PC-3 (cell line): ENCODE measurements around the gene IL20RA. TPM values are rescaled to one million over a fixed set of nuclear protein-coding genes. Genes with fewer than 3 reads are reported as not detected.

Experiments used
- ATAC-seq: fragments of 200-7000 bp; cut with Tn5 transposase; 2 replicates; pipeline ENCODE4 v1.9.1; 2020; ENCODE audit warnings: mild to moderate bottlenecking, moderate library complexity
- BruUV-seq: library from RNA; stranded (reverse); fragments of 400-500 nt; replicated peaks from 2 replicates; lab custom pipeline; 2021; lab: Mats Ljungman, UMichigan
- CTCF ChIA-PET: fragments of 300-600 bp; sonication (Branson Sonifier 250); formaldehyde crosslinking; loops from one replicate; lab custom pipeline; 2022; ENCODE audit warnings: antibody characterized with exemption; lab: Charles Lee
- POLR2A ChIA-PET: fragments of 300-600 bp; sonication (Branson Sonifier 250); formaldehyde crosslinking; loops from one replicate; lab custom pipeline; 2022; ENCODE audit warnings: antibody characterized with exemption; ENCODE audit not compliant: unreplicated experiment; lab: Charles Lee
- DNase-seq: peaks from one replicate; pipeline ENCODE4 v3.0.0-alpha.2; 2015
- H2AFZ ChIP-seq: fragments of 300-600 bp; sonication (generic); 2 replicates; pipeline ENCODE4 v1.6.0; 2016; ENCODE audit warnings: antibody characterized with exemption, low read length
- H3F3A ChIP-seq: fragments of 300-600 bp; sonication (generic); one replicate; pipeline ENCODE4 v1.6.0; 2017; ENCODE audit warnings: antibody characterized with exemption, low read length, control low read depth, mild to moderate bottlenecking; ENCODE audit not compliant: unreplicated experiment
- H3K27ac ChIP-seq: fragments of 300-600 bp; sonication (generic); 2 replicates; pipeline ENCODE4 v1.5.1; 2016; ENCODE audit warnings: mild to moderate bottlenecking, low read length
- H3K27me3 ChIP-seq: fragments of 300-600 bp; sonication (generic); 2 replicates; pipeline ENCODE4 v1.6.1; 2016; ENCODE audit warnings: low read length, mixed read lengths
- H3K36me3 ChIP-seq: fragments of 300-600 bp; sonication (generic); 2 replicates; pipeline ENCODE4 v1.6.1; 2016; ENCODE audit warnings: low read depth, mixed run types, low read length, mixed read lengths
- H3K4me1 ChIP-seq: fragments of 300-600 bp; sonication (generic); 2 replicates; pipeline ENCODE4 v1.5.1; 2016; ENCODE audit warnings: low read length; ENCODE audit not compliant: insufficient read depth
- H3K4me2 ChIP-seq: fragments of 300-600 bp; sonication (generic); 2 replicates; pipeline ENCODE4 v1.6.0; 2016; ENCODE audit warnings: low read length
- H3K4me3 ChIP-seq: fragments of 300-600 bp; sonication (generic); 2 replicates; pipeline ENCODE4 v1.5.1; 2016; ENCODE audit warnings: mild to moderate bottlenecking, low read length, mixed read lengths
- H3K79me2 ChIP-seq: fragments of 300-600 bp; sonication (generic); 2 replicates; pipeline ENCODE4 v1.6.1; 2017; ENCODE audit warnings: low read length, mixed read lengths
- H3K9ac ChIP-seq: fragments of 300-600 bp; sonication (generic); 2 replicates; pipeline ENCODE4 v1.6.0; 2016; ENCODE audit warnings: mild to moderate bottlenecking, low read length
- H3K9me2 ChIP-seq: fragments of 300-600 bp; sonication (generic); replicated peaks from 2 replicates; pipeline ENCODE4 v1.6.1; 2016; ENCODE audit warnings: mixed run types, low read length, mixed read lengths
- H3K9me3 ChIP-seq: fragments of 300-600 bp; sonication (generic); 2 replicates; pipeline ENCODE4 v1.6.1; 2016; ENCODE audit warnings: low read length, mixed read lengths
- H4K20me1 ChIP-seq: fragments of 300-600 bp; sonication (generic); 2 replicates; pipeline ENCODE4 v1.6.1; 2016; ENCODE audit warnings: low read length, mixed read lengths
- CTCF ChIP-seq: fragments of 300-600 bp; sonication (generic); conservative IDR thresholded peaks from 2 replicates; pipeline ENCODE4 v1.5.1; 2017; ENCODE audit warnings: antibody characterized with exemption, low read depth, mild to moderate bottlenecking, low read length
- EZH2 ChIP-seq: fragments of 300-600 bp; sonication (generic); IDR thresholded peaks from one replicate; pipeline ENCODE4 v1.6.1; 2017; ENCODE audit warnings: antibody characterized with exemption, mild to moderate bottlenecking, low read length; ENCODE audit not compliant: unreplicated experiment
- EZH2phosphoT487 ChIP-seq: fragments of 300-600 bp; sonication (generic); IDR thresholded peaks from 2 replicates; pipeline ENCODE4 v1.6.1; 2018; ENCODE audit warnings: mild to moderate bottlenecking, antibody characterized with exemption, low read length, borderline replicate concordance
- intact Hi-C: fragments of 100-400 bp; cut with micrococcal nuclease; formaldehyde crosslinking; loops from 2 replicates; pipeline ENCODE4 v1.9.0; 2023
- total RNA-seq: library from RNA; depleted of rRNA; stranded (reverse); fragments of >200 nt; gene quantifications from 2 replicates; pipeline ENCODE4 v1.2.3, GENCODE V29; 2014

IL20RA gene
- total RNA-seq, 1 experiment from 2014 or later = 6.0 TPM

GRCh38 chr6:136983687-136984086, 61.1 kb downstream of the IL20RA start:
- ChIA-PET POLR2A (no interaction called here), CTCF (no interaction called here)
- Histone ChIP-seq H3F3A (no peaks in the 10 kb centered on the region), H3K4me1 (peaks cover 10% of the 10 kb centered on the region), H3K36me3 (no peaks in the 10 kb centered on the region), H3K9me3 (no peaks in the 10 kb centered on the region), H2AFZ (no peak overlapping the region), H3K4me2 (no peak overlapping the region), H3K27ac (no peak overlapping the region), H3K27me3 (no peaks in the 10 kb centered on the region), H4K20me1 (no peaks in the 10 kb centered on the region), H3K9me2 (no peaks in the 10 kb centered on the region), H3K79me2 (no peaks in the 10 kb centered on the region), H3K4me3 (no peak overlapping the region), H3K9ac (no peak overlapping the region)
- no peak for TF ChIP-seq CTCF
- TF ChIP-seq EZH2phosphoT487 = no peak
- no TSS peak for BruUV-seq
- intact Hi-C loops = no loop called here
- ATAC-seq (no peak), DNase-seq (no peak)

- Histone ChIP-seq H3K27me3 (no peaks in the 10 kb centered on the region), H4K20me1 (no peaks in the 10 kb centered on the region), H3K36me3 (no peaks in the 10 kb centered on the region), H3K9me3 (no peaks in the 10 kb centered on the region), H3K27ac (no peak overlapping the region), H2AFZ (no peak overlapping the region), H3K4me2 (no peak overlapping the region), H3K4me1 (peaks cover 7% of the 10 kb centered on the region), H3K4me3 (no peak overlapping the region), H3K9ac (no peak overlapping the region), H3F3A (no peaks in the 10 kb centered on the region), H3K9me2 (no peaks in the 10 kb centered on the region), H3K79me2 (no peaks in the 10 kb centered on the region)
- POLR2A ChIA-PET = no interaction called here
- no TSS peak for BruUV-seq
- ATAC-seq = no peak
- intact Hi-C loops = no loop called here
- CTCF ChIA-PET = no interaction called here
- no peak for DNase-seq
- TF ChIP-seq CTCF = no peak
- TF ChIP-seq EZH2 = no peak
- no peak for TF ChIP-seq EZH2phosphoT487
Observed at GRCh38 chr6:136982928-136983327, 61.8 kb downstream of the IL20RA start.

GRCh38 chr6:136980070-136980469, 64.7 kb downstream of the IL20RA start:
- intact Hi-C loops = no loop called here
- no TSS peak for BruUV-seq
- Histone ChIP-seq H3K79me2 (no peaks in the 10 kb centered on the region), H3K9ac (no peak overlapping the region), H3K4me2 (no peak overlapping the region), H4K20me1 (no peaks in the 10 kb centered on the region), H3F3A (no peaks in the 10 kb centered on the region), H3K36me3 (no peaks in the 10 kb centered on the region), H2AFZ (no peak overlapping the region), H3K27me3 (no peaks in the 10 kb centered on the region), H3K9me3 (no peaks in the 10 kb centered on the region), H3K9me2 (no peaks in the 10 kb centered on the region), H3K4me1 (no peaks in the 10 kb centered on the region), H3K27ac (no peak overlapping the region), H3K4me3 (no peak overlapping the region)
- DNase-seq = no peak
- no peak for ATAC-seq
- POLR2A ChIA-PET = no interaction called here
- CTCF ChIA-PET = no interaction called here
- TF ChIP-seq EZH2phosphoT487 (no peak), EZH2 (no peak), CTCF (no peak)
